Inferior parietal cortex (tissue), 1 donor: Measurements from ENCODE around the gene ABCA9.
A peak's percentile ranks its signal among the peaks of the same experiment; 100 is the strongest.
"Not testable (repeated sequence)": the region's sequence is repeated elsewhere in the genome, so short reads cannot be mapped to it uniquely, and the experiment has no call there.

Experiments used
- DNase-seq: peaks from one replicate; pipeline ENCODE4 v3.0.0-alpha.2; 2016; ENCODE audit errors: extremely low spot score

ABCA9 gene

GRCh38 chr17:69030169-69030568, 30.6 kb downstream of the ABCA9 start:
- DNase-seq, result no peak

GRCh38 chr17:69018687-69019086, 42.0 kb downstream of the ABCA9 start:
- no peak for DNase-seq

GRCh38 chr17:69018022-69018615, 42.6 kb downstream of the ABCA9 start:
- no peak for DNase-seq

- DNase-seq, result no peak
Measured at GRCh38 chr17:69015631-69016030, 45.1 kb downstream of the ABCA9 start.

GRCh38 chr17:69012895-69013805, 47.6 kb downstream of the ABCA9 start:
- no peak for DNase-seq

GRCh38 chr17:69009930-69010329, 50.8 kb downstream of the ABCA9 start:
- no peak for DNase-seq

- DNase-seq, result not testable (repeated sequence)
Measured at GRCh38 chr17:69004759-69005158, 56.0 kb downstream of the ABCA9 start.

GRCh38 chr17:68999743-69000142, 61.0 kb downstream of the ABCA9 start:
- not testable (repeated sequence) for DNase-seq

- DNase-seq, result no peak
Measured at GRCh38 chr17:68993112-68993511, 67.6 kb downstream of the ABCA9 start.

- no peak for DNase-seq
Measured at GRCh38 chr17:68987966-68988365, 72.8 kb downstream of the ABCA9 start.

- DNase-seq, result no peak
Measured at GRCh38 chr17:68981288-68981687, 79.4 kb downstream of the ABCA9 start.

- no peak for DNase-seq
Measured at GRCh38 chr17:68973098-68973846, 87.5 kb downstream of the ABCA9 start.

GRCh38 chr17:68972119-68972704, 88.5 kb downstream of the ABCA9 start:
- peak; percentile 80 for DNase-seq

- DNase-seq, result no peak
Measured at GRCh38 chr17:68969101-68969500, 91.6 kb downstream of the ABCA9 start.

- DNase-seq, result no peak
Measured at GRCh38 chr17:68963958-68964357, 96.8 kb downstream of the ABCA9 start.

- DNase-seq, result no peak
Measured at GRCh38 chr17:68961214-68961882, 99.4 kb downstream of the ABCA9 start.

- DNase-seq, result not testable (repeated sequence)
Measured at GRCh38 chr17:68959117-68959516, 101.6 kb downstream of the ABCA9 start.

GRCh38 chr17:68957944-68958343, 102.8 kb downstream of the ABCA9 start:
- no peak for DNase-seq

GRCh38 chr17:68955181-68955841, 105.4 kb downstream of the ABCA9 start, which contains the start of gene ABCA8:
Gene ABCA8, minus strand, starts transcription at chr17:68955392. Its CDS starts 13,358 bp downstream, at chr17:68942034.
- DNase-seq, result peak; percentile 83

- no peak for DNase-seq
Measured at GRCh38 chr17:68954146-68954896, 106.4 kb downstream of the ABCA9 start.
